Endodermal cell (in vitro differentiated cells): ENCODE results near the gene KCNT1. TPM values are rescaled to one million over a fixed set of nuclear protein-coding genes. Genes with fewer than 3 reads are reported as not detected.
A peak's percentile ranks its signal among the peaks of the same experiment; 100 is the strongest.

ENCODE experiments used
- DNase-seq: peaks from one replicate; pipeline ENCODE4 v3.0.0-alpha.2; 2017
- H3K27ac ChIP-seq: 2 replicates; pipeline ENCODE4 v1.5.1; 2013; ENCODE audit warnings: mild to moderate bottlenecking, low read depth, low read length, moderate library complexity
- H3K27me3 ChIP-seq: 2 replicates; pipeline ENCODE4 v1.6.1; 2013; ENCODE audit warnings: mild to moderate bottlenecking, low read length, moderate library complexity; ENCODE audit not compliant: insufficient read depth, control insufficient read depth, poor library complexity, severe bottlenecking
- H3K36me3 ChIP-seq: 2 replicates; pipeline ENCODE4 v1.7.0; 2013; ENCODE audit warnings: mild to moderate bottlenecking, low read length, moderate library complexity; ENCODE audit not compliant: control insufficient read depth, insufficient read depth
- H3K4me1 ChIP-seq: one replicate; pipeline ENCODE4 v1.7.0; 2013; ENCODE audit warnings: low read length; ENCODE audit not compliant: control insufficient read depth, insufficient read depth
- H3K4me3 ChIP-seq: 2 replicates; pipeline ENCODE4 v1.5.1; 2013; ENCODE audit warnings: mild to moderate bottlenecking, low read length, moderate library complexity
- H3K9ac ChIP-seq: 2 replicates; pipeline ENCODE4 v1.6.1; 2013; ENCODE audit warnings: mild to moderate bottlenecking, low read length, moderate library complexity; ENCODE audit not compliant: poor library complexity, severe bottlenecking; ENCODE audit errors: extremely low read depth
- H3K9me3 ChIP-seq: 2 replicates; pipeline ENCODE4 v1.6.1; 2013; ENCODE audit warnings: mild to moderate bottlenecking, low read length, moderate library complexity; ENCODE audit not compliant: control insufficient read depth
- H3K27ac Mint-ChIP-seq: 2 replicates; pipeline ENCODE4 v1.8.0; 2020; ENCODE audit warnings: mixed read lengths
- H3K27me3 Mint-ChIP-seq: 2 replicates; pipeline ENCODE4 v1.8.0; 2021; ENCODE audit warnings: mild to moderate bottlenecking, mixed read lengths; ENCODE audit not compliant: insufficient read depth
- H3K36me3 Mint-ChIP-seq: 2 replicates; pipeline ENCODE4 v1.8.0; 2020; ENCODE audit warnings: low read depth, mixed read lengths
- H3K4me1 Mint-ChIP-seq: 2 replicates; pipeline ENCODE4 v1.8.0; 2020; ENCODE audit warnings: mixed read lengths
- H3K4me3 Mint-ChIP-seq: 2 replicates; pipeline ENCODE4 v1.8.0; 2020; ENCODE audit warnings: mild to moderate bottlenecking, moderate library complexity, mixed read lengths
- H3K9me3 Mint-ChIP-seq: 2 replicates; pipeline ENCODE4 v1.8.0; 2020; ENCODE audit warnings: mild to moderate bottlenecking, mixed read lengths
- WGBS, 2 experiments: methylation state at CpG; one replicate each; pipeline versions ENCODE4 v1.1.5 to v1.1.7; 2013; ENCODE audit warnings: missing lambda C conversion rate in 2 of 2, mixed read lengths in 1 of 2; ENCODE audit not compliant: insufficient coverage in 1 of 2, insufficient read length in 1 of 2; 5-methylcytosine and 5-hydroxymethylcytosine counted together
- total RNA-seq, 2 donors: library from RNA; stranded (reverse); fragmentation: NEBNext Ultra II Directional in 1 of 2; extraction: Animal tissue kit (Norgen Biotek cat#: 25700) in 1 of 2; gene quantifications; 2 replicates in 1 of 2; 3 replicates in 1 of 2; pipeline ENCODE4 v1.2.1, GENCODE V29; 2021
- TF ChIP-seq, protein P1 (sequence below): fragments of 200-600 bp; sonication (generic); conservative IDR thresholded peaks from 2 replicates; pipeline ENCODE4 v1.5.0; 2021; ENCODE audit warnings: antibody characterized with exemption, mild to moderate bottlenecking

Gene KCNT1
- total RNA-seq, 2 donors from 2014 or later, result 0.15 TPM; not detected in 1

DNA sequence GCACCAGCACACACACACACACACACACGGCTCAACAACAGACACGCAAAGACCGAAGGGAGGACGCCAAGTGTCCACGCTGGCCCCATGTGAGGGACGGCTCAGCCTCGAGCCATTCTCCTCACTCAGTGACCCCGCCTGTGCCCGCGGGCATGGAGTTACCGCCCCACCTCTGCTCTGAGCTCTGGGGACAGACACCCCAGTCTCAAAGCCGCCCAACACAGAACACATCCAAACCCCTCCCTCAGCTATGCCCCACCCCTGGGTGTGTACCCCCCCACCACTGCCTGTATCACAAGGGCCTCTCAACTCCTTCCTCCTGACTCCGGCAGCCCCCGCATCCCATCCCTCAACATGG, 124.2 kb downstream of the KCNT1 start:
- no peak for DNase-seq
- Histone ChIP-seq H3K4me3 (no peak overlapping the region), H3K36me3 (peaks cover 75% of the 10 kb centered on the region), H3K27ac (no peak overlapping the region), H3K9ac (no peak overlapping the region), H3K4me1 (no peaks in the 10 kb centered on the region), H3K27me3 (no peaks in the 10 kb centered on the region), H3K9me3 (peaks cover 20% of the 10 kb centered on the region)
- H3K36me3 Mint-ChIP-seq, result peaks cover 75% of the 10 kb centered on the region
- H3K9me3 Mint-ChIP-seq, result no peaks in the 10 kb centered on the region
- 95 to 100% methylated on average over 2 to 14 of the region's 14 CpGs for WGBS, 2 experiments
- H3K4me1 Mint-ChIP-seq, result no peaks in the 10 kb centered on the region
- TF ChIP-seq, protein P1, sequence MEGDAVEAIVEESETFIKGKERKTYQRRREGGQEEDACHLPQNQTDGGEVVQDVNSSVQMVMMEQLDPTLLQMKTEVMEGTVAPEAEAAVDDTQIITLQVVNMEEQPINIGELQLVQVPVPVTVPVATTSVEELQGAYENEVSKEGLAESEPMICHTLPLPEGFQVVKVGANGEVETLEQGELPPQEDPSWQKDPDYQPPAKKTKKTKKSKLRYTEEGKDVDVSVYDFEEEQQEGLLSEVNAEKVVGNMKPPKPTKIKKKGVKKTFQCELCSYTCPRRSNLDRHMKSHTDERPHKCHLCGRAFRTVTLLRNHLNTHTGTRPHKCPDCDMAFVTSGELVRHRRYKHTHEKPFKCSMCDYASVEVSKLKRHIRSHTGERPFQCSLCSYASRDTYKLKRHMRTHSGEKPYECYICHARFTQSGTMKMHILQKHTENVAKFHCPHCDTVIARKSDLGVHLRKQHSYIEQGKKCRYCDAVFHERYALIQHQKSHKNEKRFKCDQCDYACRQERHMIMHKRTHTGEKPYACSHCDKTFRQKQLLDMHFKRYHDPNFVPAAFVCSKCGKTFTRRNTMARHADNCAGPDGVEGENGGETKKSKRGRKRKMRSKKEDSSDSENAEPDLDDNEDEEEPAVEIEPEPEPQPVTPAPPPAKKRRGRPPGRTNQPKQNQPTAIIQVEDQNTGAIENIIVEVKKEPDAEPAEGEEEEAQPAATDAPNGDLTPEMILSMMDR, result no peak
- no peak overlapping the region for H3K4me3 Mint-ChIP-seq
- peak overlapping the region; percentile 77 for H3K27ac Mint-ChIP-seq
- H3K27me3 Mint-ChIP-seq, result no peaks in the 10 kb centered on the region

DNA sequence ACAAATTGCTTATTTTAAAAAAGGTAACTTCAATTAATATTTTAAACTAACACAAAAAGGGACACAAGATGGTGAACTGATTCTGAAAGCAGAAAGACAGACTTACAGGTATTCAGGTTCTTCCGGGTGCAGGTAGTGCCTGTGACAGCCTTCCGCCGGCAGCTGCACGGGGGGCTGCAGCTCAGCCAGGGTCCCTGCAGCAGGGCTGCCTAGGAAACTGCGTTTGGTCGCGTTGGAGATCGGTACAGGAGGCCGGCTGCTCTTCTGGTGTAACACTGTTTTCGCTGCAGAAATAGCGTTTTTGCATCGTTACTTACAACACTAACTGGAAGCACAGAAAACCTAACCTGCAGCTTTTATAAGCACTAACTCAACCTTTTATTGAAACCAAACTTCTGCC, 125.3 kb downstream of the KCNT1 start:
- TF ChIP-seq, protein P1, result no peak
- DNase-seq, result no peak
- Histone ChIP-seq H3K27me3 (no peaks in the 10 kb centered on the region), H3K9ac (no peak overlapping the region), H3K27ac (no peak overlapping the region), H3K4me3 (no peak overlapping the region), H3K4me1 (no peaks in the 10 kb centered on the region), H3K36me3 (peaks cover 68% of the 10 kb centered on the region), H3K9me3 (peaks cover 20% of the 10 kb centered on the region)
- Mint-ChIP-seq H3K27ac (no peak overlapping the region), H3K36me3 (peaks cover 71% of the 10 kb centered on the region), H3K4me1 (no peaks in the 10 kb centered on the region), H3K9me3 (no peaks in the 10 kb centered on the region), H3K4me3 (no peak overlapping the region), H3K27me3 (no peaks in the 10 kb centered on the region)
- 93 to 100% methylated on average over 8 to 12 of the region's 12 CpGs for WGBS, 2 experiments

DNA sequence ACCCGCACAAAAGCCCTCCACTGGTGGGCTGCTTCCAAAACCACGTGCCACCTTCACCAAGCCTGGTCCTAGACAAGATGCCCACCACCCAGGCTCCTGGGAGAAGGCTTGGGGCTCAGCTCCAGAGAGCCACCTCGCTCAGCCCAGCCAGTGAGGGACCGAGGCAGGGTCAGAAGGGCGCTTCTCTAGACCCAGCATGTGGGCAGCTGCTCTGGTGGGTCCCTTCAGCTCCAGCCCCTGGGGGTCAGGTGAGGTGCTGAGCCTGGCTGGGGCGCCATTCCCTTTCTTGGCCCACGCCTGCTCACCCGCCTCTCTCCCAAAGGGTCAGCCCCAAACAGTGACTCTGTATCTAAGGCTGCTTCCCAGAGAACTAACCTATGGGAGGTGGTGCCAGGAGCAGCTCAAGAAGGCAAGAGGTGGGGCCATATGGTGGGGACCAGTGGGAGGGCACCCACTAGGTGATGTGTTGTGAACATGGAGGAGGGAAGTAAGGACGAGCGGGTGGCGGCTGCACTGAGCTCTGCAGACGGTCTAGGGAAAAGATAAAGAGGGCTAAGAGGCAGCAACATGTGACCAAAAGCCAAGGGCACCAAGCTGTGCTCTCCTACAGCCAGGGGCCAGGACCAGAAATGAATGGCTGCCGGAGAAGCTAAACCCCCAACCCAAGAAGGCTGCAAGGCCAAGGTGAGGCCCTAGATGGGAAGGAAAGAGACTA, 126.0 kb downstream of the KCNT1 start:
- no peaks in the 10 kb centered on the region for H3K4me1 ChIP-seq
- DNase-seq, result no peak
- no peak overlapping the region for H3K27ac ChIP-seq
- no peak overlapping the region for H3K27ac Mint-ChIP-seq
- WGBS, 2 experiments, result 94 to 100% methylated on average over 4 to 13 of the region's 13 CpGs
- H3K36me3 Mint-ChIP-seq, result peaks cover 66% of the 10 kb centered on the region
- H3K27me3 ChIP-seq, result no peaks in the 10 kb centered on the region
- H3K9me3 ChIP-seq, result peaks cover 20% of the 10 kb centered on the region
- no peak overlapping the region for H3K4me3 Mint-ChIP-seq
- no peaks in the 10 kb centered on the region for H3K4me1 Mint-ChIP-seq
- no peaks in the 10 kb centered on the region for H3K27me3 Mint-ChIP-seq
- TF ChIP-seq, protein P1, result no peak
- no peak overlapping the region for H3K4me3 ChIP-seq
- no peaks in the 10 kb centered on the region for H3K9me3 Mint-ChIP-seq
- no peak overlapping the region for H3K9ac ChIP-seq
- peaks cover 60% of the 10 kb centered on the region for H3K36me3 ChIP-seq
